GM12878 (cell line): Measurements from ENCODE around the gene TUNAR. TPM values are rescaled to one million over a fixed set of nuclear protein-coding genes. Genes with fewer than 3 reads are reported as not detected.

Source experiments
- polyA plus RNA-seq, 11 experiments: library from polyadenylated mRNA; depleted of rRNA in 4 of 11; unstranded in 6 of 11; stranded (reverse) in 5 of 11; fragments of >200 nt; fragmentation: Nextera tagmentation in 4 of 11; fragmentation: Illumina TruSeq in 1 of 11; extraction: Ambion mirVana in 4 of 11; extraction: Trizol in 1 of 11; gene quantifications; 1 replicate in 1 of 11; 2 replicates in 10 of 11; pipeline versions ENCODE4 v1.2.1 to v1.2.3, GENCODE V29; 2011 to 2016; ENCODE audit warnings: inconsistent platforms in 2 of 11, missing spikeins in 2 of 11, low read depth in 1 of 11
- total RNA-seq, 4 experiments: library from RNA; depleted of rRNA in 3 of 4; stranded (reverse); fragments of >200 nt in 3 of 4; fragmentation: Illumina TruSeq in 1 of 4; extraction: Trizol in 1 of 4; gene quantifications; 2 replicates each; pipeline versions ENCODE4 v1.2.1 to v1.2.3, GENCODE V29; 2013 to 2021

The TUNAR gene
- total and polyA plus RNA-seq, 10 of the 15 experiments (the other 5 are each of a cell fraction or from before 2014, with no cell fraction given): 0.02 TPM; not detected in 9

Other genes starting within 250 kb of the TUNAR start
- 0.11 TPM in 2 replicates for gene TCL1B, start 190.4 kb upstream of the TUNAR start, total RNA-seq (2014; rRNA removed)
- gene TCL1B, start 190.4 kb upstream of the TUNAR start, total RNA-seq (2014; rRNA removed; fragmentation: Illumina TruSeq; extraction: Trizol): not detected in 2 replicates
- not detected in 2 replicates for gene TCL1B, start 190.4 kb upstream of the TUNAR start, total RNA-seq (2021)
- gene TCL1B, start 190.4 kb upstream of the TUNAR start, polyA plus RNA-seq (2011; rRNA removed): not detected in 2 replicates
- 0.10 TPM in 1 of 2 replicates, not detected in the other for gene TCL1B, start 190.4 kb upstream of the TUNAR start, polyA plus RNA-seq (2014; fragmentation: Illumina TruSeq; extraction: Trizol)
- gene TCL1B, start 190.4 kb upstream of the TUNAR start, polyA plus RNA-seq (2014; fragmentation: Nextera tagmentation; extraction: Ambion mirVana): under 1 TPM; 0.15 to 0.18 TPM
- not detected in 2 replicates for gene TCL1B, start 190.4 kb upstream of the TUNAR start, polyA plus RNA-seq (2014; rRNA removed)
- gene TCL1B, start 190.4 kb upstream of the TUNAR start, polyA plus RNA-seq (2016; fragmentation: Nextera tagmentation; extraction: Ambion mirVana): not detected
- 228 and 246 TPM in 2 replicates for gene TCL1A, start 162.7 kb upstream of the TUNAR start, total RNA-seq (2014; rRNA removed)
- 90.1 and 93.6 TPM in 2 replicates for gene TCL1A, start 162.7 kb upstream of the TUNAR start, total RNA-seq (2014; rRNA removed; fragmentation: Illumina TruSeq; extraction: Trizol)
- 108 and 109 TPM in 2 replicates for gene TCL1A, start 162.7 kb upstream of the TUNAR start, total RNA-seq (2021)
- gene TCL1A, start 162.7 kb upstream of the TUNAR start, polyA plus RNA-seq (2011; rRNA removed): 3.1 and 5.9 TPM in 2 replicates
- gene TCL1A, start 162.7 kb upstream of the TUNAR start, polyA plus RNA-seq (2014; fragmentation: Illumina TruSeq; extraction: Trizol): 94.1 and 126 TPM in 2 replicates
- gene TCL1A, start 162.7 kb upstream of the TUNAR start, polyA plus RNA-seq (2014; fragmentation: Nextera tagmentation; extraction: Ambion mirVana): 10 to 100 TPM; 36.5 to 51.6 TPM
- gene TCL1A, start 162.7 kb upstream of the TUNAR start, polyA plus RNA-seq (2014; rRNA removed): 250 and 283 TPM in 2 replicates
- gene TCL1A, start 162.7 kb upstream of the TUNAR start, polyA plus RNA-seq (2016; fragmentation: Nextera tagmentation; extraction: Ambion mirVana): 100 to 1,000 TPM; 118 to 133 TPM
- under 0.01 TPM in 1 of 2 replicates, not detected in the other for gene C14orf132, start 162.5 kb downstream of the TUNAR start, total RNA-seq (2014; rRNA removed)
- under 0.01 TPM in 1 of 2 replicates, not detected in the other for gene C14orf132, start 162.5 kb downstream of the TUNAR start, total RNA-seq (2014; rRNA removed; fragmentation: Illumina TruSeq; extraction: Trizol)
- gene C14orf132, start 162.5 kb downstream of the TUNAR start, total RNA-seq (2021): 0.05 and 0.19 TPM in 2 replicates
- gene C14orf132, start 162.5 kb downstream of the TUNAR start, polyA plus RNA-seq (2011; rRNA removed): 1.1 and 1.2 TPM in 2 replicates
- gene C14orf132, start 162.5 kb downstream of the TUNAR start, polyA plus RNA-seq (2014; fragmentation: Illumina TruSeq; extraction: Trizol): 0.01 TPM in 1 of 2 replicates, not detected in the other
- gene C14orf132, start 162.5 kb downstream of the TUNAR start, polyA plus RNA-seq (2014; fragmentation: Nextera tagmentation; extraction: Ambion mirVana): not detected
- 0.01 TPM in 1 of 2 replicates, not detected in the other for gene C14orf132, start 162.5 kb downstream of the TUNAR start, polyA plus RNA-seq (2014; rRNA removed)
- gene C14orf132, start 162.5 kb downstream of the TUNAR start, polyA plus RNA-seq (2016; fragmentation: Nextera tagmentation; extraction: Ambion mirVana): under 1 TPM; 0.09 to 0.12 TPM